ENCODE results near the gene RNF213.
"Not testable (repeated sequence)": the region's sequence is repeated elsewhere in the genome, so short reads cannot be mapped to it uniquely, and the experiment has no call there.

Gene RNF213

GRCh38 chr17:80312621-80313135, 52.0 kb downstream of the RNF213 start:
- no peak overlapping the region for H3K27ac ChIP-seq
- TF ChIP-seq CTCF (conservative IDR thresholded peaks at IDR 0.05) = no peak

GRCh38 chr17:80313160-80313829, 52.6 kb downstream of the RNF213 start:
- H3K27ac ChIP-seq = no peak overlapping the region
- TF ChIP-seq CTCF (conservative IDR thresholded peaks at IDR 0.05) = no peak

GRCh38 chr17:80313946-80314345, 53.3 kb downstream of the RNF213 start:
- not testable (repeated sequence) for H3K27ac ChIP-seq

- no peak overlapping the region for H3K27ac ChIP-seq
- no peak for TF ChIP-seq CTCF (conservative IDR thresholded peaks at IDR 0.05)
Measured at GRCh38 chr17:80315517-80316182, 55.0 kb downstream of the RNF213 start.

- H3K27ac ChIP-seq = no peak overlapping the region
- no peak for TF ChIP-seq CTCF (conservative IDR thresholded peaks at IDR 0.05)
Measured at GRCh38 chr17:80316431-80316830, 55.8 kb downstream of the RNF213 start.

- no peak overlapping the region for H3K27ac ChIP-seq
- TF ChIP-seq CTCF (conservative IDR thresholded peaks at IDR 0.05) = no peak
Measured at GRCh38 chr17:80316927-80317705, 56.5 kb downstream of the RNF213 start.

- H3K27ac ChIP-seq = no peak overlapping the region
- TF ChIP-seq CTCF (conservative IDR thresholded peaks at IDR 0.05) = no peak
Measured at GRCh38 chr17:80317706-80317980, 57.0 kb downstream of the RNF213 start.

Data from VCaP (cell line).